ENCODE measurements around the gene TEX44. TPM values are rescaled to one million over a fixed set of nuclear protein-coding genes. Genes with fewer than 3 reads are reported as not detected.

TEX44 gene
- polyA plus RNA-seq, 1 donor from 2014 or later = not detected

GRCh38 chr2:231606941-231607340, 14.3 kb downstream of the TEX44 start:
- Histone ChIP-seq H3K27ac (ENCODE audit: low read length) (no peak overlapping the region), H3K79me2 (replicated peaks; ENCODE audit: insufficient read depth, low read length) (peaks cover 4% of the 10 kb centered on the region), H2AFZ (ENCODE audit: low read depth, low read length) (no peak overlapping the region), H3K36me3 (ENCODE audit: insufficient read depth, low read length) (no peaks in the 10 kb centered on the region), H3K4me3 (ENCODE audit: low read length) (no peak overlapping the region), H4K20me1 (ENCODE audit: insufficient read depth) (no peaks in the 10 kb centered on the region), H3F3A (ENCODE audit: insufficient read depth, low read length, poor library complexity, severe bottlenecking) (no peaks in the 10 kb centered on the region), H3K9me3 (ENCODE audit: low read length) (no peaks in the 10 kb centered on the region), H3K9me2 (ENCODE audit: insufficient read depth, low read length) (no peaks in the 10 kb centered on the region), H3K4me2 (ENCODE audit: low read length) (no peak overlapping the region), H3K9ac (ENCODE audit: low read length) (no peak overlapping the region), H3K27me3 (ENCODE audit: insufficient read depth, low read depth, low read length) (no peaks in the 10 kb centered on the region)
- TF ChIP-seq EP300 (conservative IDR thresholded peaks at IDR 0.05; ENCODE audit: poor library complexity, severe bottlenecking) (no peak), RAD21 (conservative IDR thresholded peaks at IDR 0.05) (no peak), REST (IDR thresholded peaks at IDR 0.05; ENCODE audit: borderline replicate concordance) (no peak), POLR2AphosphoS5 (IDR thresholded peaks at IDR 0.05) (no peak), TAF1 (IDR thresholded peaks at IDR 0.05; ENCODE audit: low read depth) (no peak)

- H3F3A ChIP-seq (ENCODE audit: insufficient read depth, low read length, poor library complexity, severe bottlenecking) = no peaks in the 10 kb centered on the region
- H3K9me3 ChIP-seq (ENCODE audit: low read length) = no peaks in the 10 kb centered on the region
- H3K79me2 ChIP-seq (replicated peaks; ENCODE audit: insufficient read depth, low read length) = no peaks in the 10 kb centered on the region
- no peak overlapping the region for H2AFZ ChIP-seq (ENCODE audit: low read depth, low read length)
- H3K4me2 ChIP-seq (ENCODE audit: low read length) = no peak overlapping the region
- H3K27me3 ChIP-seq (ENCODE audit: insufficient read depth, low read depth, low read length) = no peaks in the 10 kb centered on the region
- TF ChIP-seq EP300 (conservative IDR thresholded peaks at IDR 0.05; ENCODE audit: poor library complexity, severe bottlenecking) (no peak), REST (IDR thresholded peaks at IDR 0.05; ENCODE audit: borderline replicate concordance) (no peak), MXI1 (conservative IDR thresholded peaks at IDR 0.05; ENCODE audit: poor library complexity, severe bottlenecking) (no peak), SMC3 (conservative IDR thresholded peaks at IDR 0.05; ENCODE audit: poor library complexity) (no peak), EZH2 (IDR thresholded peaks at IDR 0.05; ENCODE audit: borderline replicate concordance, insufficient read depth, low read length, poor library complexity, severe bottlenecking) (no peak), POLR2AphosphoS5 (IDR thresholded peaks at IDR 0.05) (no peak), CTCF (IDR thresholded peaks at IDR 0.05; ENCODE audit: poor library complexity, severe bottlenecking) (no peak), RAD21 (conservative IDR thresholded peaks at IDR 0.05) (no peak)
- H3K9ac ChIP-seq (ENCODE audit: low read length) = no peak overlapping the region
- H3K4me3 ChIP-seq (ENCODE audit: low read length) = no peak overlapping the region
- no peaks in the 10 kb centered on the region for H3K9me2 ChIP-seq (ENCODE audit: insufficient read depth, low read length)
- H3K27ac ChIP-seq (ENCODE audit: low read length) = no peak overlapping the region
- no peaks in the 10 kb centered on the region for H3K36me3 ChIP-seq (ENCODE audit: insufficient read depth, low read length)
- H4K20me1 ChIP-seq (ENCODE audit: insufficient read depth) = no peaks in the 10 kb centered on the region
These were observed 18.8 kb downstream of the TEX44 start for GRCh38 chr2:231611273-231612108.

Measured in neural cell (in vitro differentiated cells).